Keratinocyte (primary cell): ENCODE results near the gene TXLNG. TPM values are rescaled to one million over a fixed set of nuclear protein-coding genes. Genes with fewer than 3 reads are reported as not detected.

Experiments used
- DNase-seq: peaks from one replicate; pipeline ENCODE4 v3.0.0-alpha.2; 2011; ENCODE audit warnings: low read depth, missing footprints, low spot score
- FAIRE-seq: peaks from 2 replicates; lab custom pipeline; 2011; peaks lifted over from hg19 to GRCh38; lab: Jason Lieb, UNC
- H2AFZ ChIP-seq: 2 replicates; pipeline ENCODE4 v1.6.0; 2012; ENCODE audit warnings: low read length, control low read depth, inconsistent platforms; ENCODE audit not compliant: control insufficient read depth
- H3K27ac ChIP-seq: 2 replicates; pipeline ENCODE4 v1.5.1; 2011; ENCODE audit warnings: low read length; ENCODE audit not compliant: control insufficient read depth, insufficient read depth
- H3K27me3 ChIP-seq: 3 replicates; pipeline ENCODE4 v1.6.0; 2011; ENCODE audit warnings: low read length; ENCODE audit not compliant: control insufficient read depth, insufficient read depth; ENCODE audit errors: extremely low read depth
- H3K36me3 ChIP-seq, 2 experiments: 2 replicates in 1 of 2; 3 replicates in 1 of 2; pipeline ENCODE4 v1.5.1; 2011; ENCODE audit warnings: low read length in 2 of 2, mild to moderate bottlenecking in 1 of 2; ENCODE audit not compliant: control insufficient read depth in 2 of 2, insufficient read depth in 2 of 2; ENCODE audit errors: extremely low read depth in 1 of 2
- H3K4me1 ChIP-seq: 3 replicates; pipeline ENCODE4 v1.5.1; 2011; ENCODE audit warnings: low read length; ENCODE audit not compliant: control insufficient read depth, insufficient read depth; ENCODE audit errors: extremely low read depth
- H3K4me2 ChIP-seq: 3 replicates; pipeline ENCODE4 v1.6.0; 2011; ENCODE audit warnings: low read depth, low read length; ENCODE audit not compliant: control insufficient read depth, insufficient read depth; ENCODE audit errors: extremely low read depth
- H3K4me3 ChIP-seq, 3 experiments: fragments of 200-600 bp in 1 of 3; sonication (generic) in 1 of 3; 2 replicates in 2 of 3; 3 replicates in 1 of 3; pipeline ENCODE4 v1.5.1; 2011 to 2016; ENCODE audit warnings: low read length in 3 of 3, mild to moderate bottlenecking in 3 of 3, control low read depth in 2 of 3, inconsistent platforms in 1 of 3, low read depth in 1 of 3, mixed read lengths in 1 of 3, mixed run types in 1 of 3, moderate library complexity in 1 of 3; ENCODE audit not compliant: control insufficient read depth in 2 of 3, insufficient read depth in 2 of 3; ENCODE audit errors: extremely low read depth in 1 of 3
- H3K79me2 ChIP-seq: 2 replicates; pipeline ENCODE4 v1.6.0; 2012; ENCODE audit warnings: low read length; ENCODE audit not compliant: control insufficient read depth, insufficient read depth
- H3K9ac ChIP-seq: 3 replicates; pipeline ENCODE4 v1.6.0; 2011; ENCODE audit warnings: low read length; ENCODE audit not compliant: control insufficient read depth, insufficient read depth; ENCODE audit errors: extremely low read depth
- H3K9me1 ChIP-seq: 3 replicates; pipeline ENCODE4 v1.6.0; 2011; ENCODE audit warnings: low read length; ENCODE audit not compliant: control insufficient read depth, insufficient read depth; ENCODE audit errors: extremely low read depth
- H3K9me3 ChIP-seq: 2 replicates; pipeline ENCODE4 v1.5.1; 2012; ENCODE audit warnings: low read depth, low read length; ENCODE audit not compliant: control insufficient read depth
- H4K20me1 ChIP-seq: 3 replicates; pipeline ENCODE4 v1.6.0; 2011; ENCODE audit warnings: low read length; ENCODE audit not compliant: control insufficient read depth, insufficient read depth; ENCODE audit errors: extremely low read depth
- EZH2 ChIP-seq: IDR thresholded peaks from one replicate; pipeline ENCODE4 v1.6.1; 2012; ENCODE audit warnings: inconsistent platforms, mild to moderate bottlenecking, low read length, moderate library complexity
- dilution Hi-C: fragments of 300-500 bp; cut with MboI; formaldehyde crosslinking; loops from one replicate; pipeline ENCODE4 v1.7.0; 2020; ENCODE audit warnings: low sequenced_read_pairs; ENCODE audit not compliant: extremely low pct_ligation_motif_present
- polyA plus RNA-seq, 5 experiments: library from polyadenylated mRNA; depleted of rRNA in 3 of 5; stranded (reverse) in 3 of 5; stranded (forward) in 1 of 5; unstranded in 1 of 5; fragments of >200 nt; gene quantifications; 1 replicate in 1 of 5; 2 replicates in 3 of 5; 3 replicates in 1 of 5; pipeline versions ENCODE4 v1.2.1 to v1.2.3, GENCODE V29; 2011 to 2012; ENCODE audit warnings: missing spikeins in 2 of 5, low read depth in 1 of 5, low replicate concordance in 1 of 5
- TF ChIP-seq, protein P1 (sequence below), 3 experiments: IDR thresholded peaks in 1 of 3; conservative IDR thresholded peaks in 1 of 3; optimal IDR thresholded peaks in 1 of 3; 2 replicates in 2 of 3; 3 replicates in 1 of 3; pipeline versions ENCODE3 to v1.5.1; 2011; ENCODE audit warnings: low read length in 3 of 3, mild to moderate bottlenecking in 3 of 3, moderate library complexity in 2 of 3, control low read depth in 1 of 3, inconsistent platforms in 1 of 3; ENCODE audit not compliant: insufficient read depth in 2 of 3; ENCODE audit errors: extremely low read depth in 1 of 3

Gene TXLNG
- polyA plus RNA-seq, 1 donor (not counting 4 experiments of a cell fraction or from before 2014, with no cell fraction given), result 38.5 TPM

DNA sequence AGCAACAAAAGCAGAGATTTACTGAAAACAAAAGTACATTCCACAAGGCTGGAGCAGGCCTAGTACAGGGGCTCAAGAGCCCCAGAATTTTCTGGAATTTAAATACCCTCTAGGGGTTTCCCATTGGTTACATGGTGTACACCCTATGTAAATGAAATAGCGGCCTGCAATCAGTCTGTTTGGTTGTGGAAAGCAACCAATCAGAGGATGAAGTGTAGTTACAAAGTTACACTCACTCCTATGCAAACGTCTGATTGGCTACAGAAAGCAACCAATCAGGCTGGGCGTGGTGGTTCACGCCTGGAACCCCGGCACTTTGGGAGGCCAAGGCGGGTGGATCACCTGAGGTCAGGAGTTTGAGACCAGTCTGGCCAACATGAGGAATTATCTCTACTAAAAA lies 13.8 kb upstream of the TXLNG start:
- peak overlapping the region; percentile 97 for H2AFZ ChIP-seq
- no peak overlapping the region for H3K4me3 ChIP-seq
- H3K9me3 ChIP-seq, result no peaks in the 10 kb centered on the region
- no peak for TF ChIP-seq EZH2
- TF ChIP-seq, protein P1, sequence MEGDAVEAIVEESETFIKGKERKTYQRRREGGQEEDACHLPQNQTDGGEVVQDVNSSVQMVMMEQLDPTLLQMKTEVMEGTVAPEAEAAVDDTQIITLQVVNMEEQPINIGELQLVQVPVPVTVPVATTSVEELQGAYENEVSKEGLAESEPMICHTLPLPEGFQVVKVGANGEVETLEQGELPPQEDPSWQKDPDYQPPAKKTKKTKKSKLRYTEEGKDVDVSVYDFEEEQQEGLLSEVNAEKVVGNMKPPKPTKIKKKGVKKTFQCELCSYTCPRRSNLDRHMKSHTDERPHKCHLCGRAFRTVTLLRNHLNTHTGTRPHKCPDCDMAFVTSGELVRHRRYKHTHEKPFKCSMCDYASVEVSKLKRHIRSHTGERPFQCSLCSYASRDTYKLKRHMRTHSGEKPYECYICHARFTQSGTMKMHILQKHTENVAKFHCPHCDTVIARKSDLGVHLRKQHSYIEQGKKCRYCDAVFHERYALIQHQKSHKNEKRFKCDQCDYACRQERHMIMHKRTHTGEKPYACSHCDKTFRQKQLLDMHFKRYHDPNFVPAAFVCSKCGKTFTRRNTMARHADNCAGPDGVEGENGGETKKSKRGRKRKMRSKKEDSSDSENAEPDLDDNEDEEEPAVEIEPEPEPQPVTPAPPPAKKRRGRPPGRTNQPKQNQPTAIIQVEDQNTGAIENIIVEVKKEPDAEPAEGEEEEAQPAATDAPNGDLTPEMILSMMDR (optimal IDR thresholded peaks at IDR 0.05 in 1 of 3, IDR thresholded peaks at IDR 0.05 in 1 of 3, conservative IDR thresholded peaks at IDR 0.05 in 1 of 3; ENCODE audit: extremely low read depth in 1 of 3, insufficient read depth in 2 of 3, low read length in 3 of 3), result no peak
- H3K4me2 ChIP-seq, result no peak overlapping the region
- DNase-seq, result no peak
- no peaks in the 10 kb centered on the region for H3K79me2 ChIP-seq
- dilution Hi-C loops, result no loop called here
- no peaks in the 10 kb centered on the region for H3K36me3 ChIP-seq
- peaks cover 13% of the 10 kb centered on the region for H3K4me1 ChIP-seq
- no peaks in the 10 kb centered on the region for H3K9me1 ChIP-seq
- no peaks in the 10 kb centered on the region for H4K20me1 ChIP-seq
- no peak overlapping the region for H3K9ac ChIP-seq
- FAIRE-seq, result no peak
- H3K27me3 ChIP-seq, result no peaks in the 10 kb centered on the region
- no peak overlapping the region for H3K27ac ChIP-seq

DNA sequence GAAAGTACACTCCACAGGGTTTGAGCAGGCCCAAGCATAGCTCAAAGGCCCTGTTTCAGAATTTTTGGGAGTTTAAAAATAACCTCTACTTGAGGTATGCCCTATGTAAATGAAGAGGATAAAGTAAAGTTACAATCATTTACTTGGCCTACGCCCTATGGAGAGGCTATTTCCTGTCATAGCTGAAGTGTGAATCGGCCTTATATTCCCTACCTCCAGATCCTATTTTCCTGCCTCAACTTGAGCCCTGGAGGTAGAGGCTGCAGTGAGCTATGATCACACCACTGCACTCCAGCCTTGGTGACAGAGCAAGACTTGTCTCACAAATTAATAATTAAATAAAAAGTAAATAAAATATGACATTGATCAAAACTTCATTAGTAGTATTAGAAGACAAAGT lies 11.5 kb upstream of the TXLNG start:
- dilution Hi-C loops, result no loop called here

More for the DNA sequence above, 11.5 kb upstream of the TXLNG start:
- H3K27me3 ChIP-seq, result no peaks in the 10 kb centered on the region
- H3K36me3 ChIP-seq, result no peaks in the 10 kb centered on the region
- TF ChIP-seq, protein P1 (optimal IDR thresholded peaks at IDR 0.05 in 1 of 3, IDR thresholded peaks at IDR 0.05 in 1 of 3, conservative IDR thresholded peaks at IDR 0.05 in 1 of 3; ENCODE audit: extremely low read depth in 1 of 3, insufficient read depth in 2 of 3, low read length in 3 of 3), result no peak
- no peak for TF ChIP-seq EZH2
- H3K9me3 ChIP-seq, result no peaks in the 10 kb centered on the region
- H3K27ac ChIP-seq, result peak overlapping the region; percentile 8
- peak overlapping the region; percentile 50 for H3K4me2 ChIP-seq
- no peak overlapping the region for H3K9ac ChIP-seq
- FAIRE-seq (no peak), DNase-seq (no peak)
- H3K79me2 ChIP-seq, result no peaks in the 10 kb centered on the region
- no peaks in the 10 kb centered on the region for H4K20me1 ChIP-seq
- peak overlapping the region; percentile 32 for H2AFZ ChIP-seq
- H3K4me3 ChIP-seq, result no peak overlapping the region
- H3K4me1 ChIP-seq, result peaks cover 13% of the 10 kb centered on the region
- H3K9me1 ChIP-seq, result no peaks in the 10 kb centered on the region
